HL-60 (cell line): Measurements from ENCODE around the gene PMEL.

ENCODE experiments used
- DNase-seq, 2 experiments: peaks; one replicate each; pipeline ENCODE4 v3.0.0-alpha.2; 2010 to 2020; ENCODE audit warnings: low read depth in 1 of 2, low spot score in 1 of 2
- H3K27ac ChIP-seq: fragments of 250-450 bp; sonication (Bioruptor Pico); replicated peaks from 2 replicates; pipeline ENCODE4 v1.5.1; 2020; ENCODE audit warnings: mild to moderate bottlenecking, moderate library complexity
- H3K27me3 ChIP-seq: fragments of 250-450 bp; sonication (Bioruptor Pico); 2 replicates; pipeline ENCODE4 v1.5.1; 2021; ENCODE audit warnings: mild to moderate bottlenecking, moderate library complexity; ENCODE audit not compliant: insufficient read depth, poor library complexity, severe bottlenecking
- H3K4me3 ChIP-seq: replicated peaks from 2 replicates; pipeline ENCODE4 v1.5.1; 2011; ENCODE audit warnings: mild to moderate bottlenecking, control low read depth, low read length; ENCODE audit not compliant: insufficient read depth
- GABPA ChIP-seq: IDR thresholded peaks from 2 replicates; pipeline ENCODE4 v1.6.1; 2012; ENCODE audit warnings: low read depth
- POLR2AphosphoS5 ChIP-seq: IDR thresholded peaks from 2 replicates; pipeline ENCODE4 v1.6.1; 2012; ENCODE audit warnings: low read depth
- SPI1 ChIP-seq: IDR thresholded peaks from 2 replicates; pipeline ENCODE4 v1.6.1; 2012; ENCODE audit warnings: low read depth, mild to moderate bottlenecking, borderline replicate concordance
- TF ChIP-seq, protein P1 (sequence below): IDR thresholded peaks from 2 replicates; pipeline ENCODE4 v1.6.1; 2012; ENCODE audit warnings: low read depth; ENCODE audit not compliant: insufficient replicate concordance
- TF ChIP-seq, protein P2 (sequence below): IDR thresholded peaks from one replicate; pipeline ENCODE4 v1.5.1; 2011; ENCODE audit warnings: low read length, control low read depth, inconsistent platforms; ENCODE audit not compliant: insufficient read depth

Gene PMEL

DNA sequence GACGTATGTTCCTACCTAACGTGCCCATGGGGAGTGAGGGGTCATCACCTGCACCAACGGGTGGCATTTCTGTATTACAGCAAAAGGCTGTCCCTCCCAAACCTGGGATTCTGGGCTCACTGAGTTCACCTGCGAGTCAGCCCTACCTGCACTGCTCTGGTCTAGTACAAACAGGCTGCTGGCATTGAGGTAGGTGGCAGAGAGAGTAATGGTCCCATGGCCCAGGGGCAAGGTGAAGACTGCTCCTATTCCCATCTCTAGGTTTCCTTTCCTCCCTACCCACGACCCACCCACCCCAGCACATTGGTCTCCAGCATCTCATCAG, 31.7 kb upstream of the PMEL start:
- peak overlapping the region; percentile 48 for H3K27ac ChIP-seq
- no peaks in the 10 kb centered on the region for H3K27me3 ChIP-seq
- H3K4me3 ChIP-seq, result peak overlapping the region; percentile 74
- DNase-seq, result no peak
- TF ChIP-seq POLR2AphosphoS5, result no peak

DNA sequence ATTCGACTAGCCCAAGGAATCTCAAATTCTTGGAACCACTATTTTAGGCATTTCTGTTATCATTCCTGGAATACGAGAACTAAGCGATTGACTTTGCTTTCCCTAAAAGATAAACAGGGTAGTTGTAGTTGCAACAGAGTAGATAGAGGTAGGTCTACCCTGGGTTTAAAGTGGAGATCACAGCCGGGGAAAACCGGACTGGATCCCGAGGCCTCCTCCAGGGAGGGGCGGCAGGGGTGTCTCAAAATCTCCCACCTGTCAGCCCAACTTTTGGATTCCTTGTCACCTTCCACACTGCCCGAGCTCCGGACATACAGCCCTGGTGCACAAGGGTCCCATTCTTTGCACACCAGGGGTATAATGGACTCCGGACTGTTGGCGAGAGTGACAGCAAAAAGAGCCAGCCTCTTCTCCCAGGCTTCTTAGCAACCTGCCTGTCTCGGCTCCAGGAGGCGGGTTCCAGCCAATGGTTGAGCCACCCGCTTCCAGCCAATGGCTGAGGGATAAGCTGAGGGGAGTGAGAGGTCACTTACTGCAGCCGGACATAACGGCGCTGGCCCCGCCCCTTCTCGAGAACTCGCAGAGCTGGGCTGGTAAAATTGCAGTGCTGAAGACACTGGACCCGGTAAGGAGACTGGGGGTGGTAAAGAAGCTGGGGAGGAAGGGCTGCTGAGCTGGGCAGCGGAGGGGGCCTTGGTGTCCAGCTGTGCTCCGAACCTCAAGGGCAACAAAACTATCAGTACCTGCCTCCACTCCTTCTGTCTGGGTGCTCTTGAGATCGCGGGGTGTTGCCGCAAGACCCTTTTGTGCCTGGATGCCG, 31.1 kb upstream of the PMEL start, which contains the start of gene SUOX:
Gene SUOX (plus strand): TSS at position 562 of the 820 bp plus-strand sequence. CDS start 4,946 bp downstream, outside the sequence.
- TF ChIP-seq POLR2AphosphoS5, result peak; percentile 70; the same call in 1 of the 2 replicates
- TF ChIP-seq, protein P1, sequence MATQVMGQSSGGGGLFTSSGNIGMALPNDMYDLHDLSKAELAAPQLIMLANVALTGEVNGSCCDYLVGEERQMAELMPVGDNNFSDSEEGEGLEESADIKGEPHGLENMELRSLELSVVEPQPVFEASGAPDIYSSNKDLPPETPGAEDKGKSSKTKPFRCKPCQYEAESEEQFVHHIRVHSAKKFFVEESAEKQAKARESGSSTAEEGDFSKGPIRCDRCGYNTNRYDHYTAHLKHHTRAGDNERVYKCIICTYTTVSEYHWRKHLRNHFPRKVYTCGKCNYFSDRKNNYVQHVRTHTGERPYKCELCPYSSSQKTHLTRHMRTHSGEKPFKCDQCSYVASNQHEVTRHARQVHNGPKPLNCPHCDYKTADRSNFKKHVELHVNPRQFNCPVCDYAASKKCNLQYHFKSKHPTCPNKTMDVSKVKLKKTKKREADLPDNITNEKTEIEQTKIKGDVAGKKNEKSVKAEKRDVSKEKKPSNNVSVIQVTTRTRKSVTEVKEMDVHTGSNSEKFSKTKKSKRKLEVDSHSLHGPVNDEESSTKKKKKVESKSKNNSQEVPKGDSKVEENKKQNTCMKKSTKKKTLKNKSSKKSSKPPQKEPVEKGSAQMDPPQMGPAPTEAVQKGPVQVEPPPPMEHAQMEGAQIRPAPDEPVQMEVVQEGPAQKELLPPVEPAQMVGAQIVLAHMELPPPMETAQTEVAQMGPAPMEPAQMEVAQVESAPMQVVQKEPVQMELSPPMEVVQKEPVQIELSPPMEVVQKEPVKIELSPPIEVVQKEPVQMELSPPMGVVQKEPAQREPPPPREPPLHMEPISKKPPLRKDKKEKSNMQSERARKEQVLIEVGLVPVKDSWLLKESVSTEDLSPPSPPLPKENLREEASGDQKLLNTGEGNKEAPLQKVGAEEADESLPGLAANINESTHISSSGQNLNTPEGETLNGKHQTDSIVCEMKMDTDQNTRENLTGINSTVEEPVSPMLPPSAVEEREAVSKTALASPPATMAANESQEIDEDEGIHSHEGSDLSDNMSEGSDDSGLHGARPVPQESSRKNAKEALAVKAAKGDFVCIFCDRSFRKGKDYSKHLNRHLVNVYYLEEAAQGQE, result no peak
- Histone ChIP-seq H3K27ac (peak within 1 kb of the TSS; percentile 48), H3K4me3 (peak within 1 kb of the TSS; percentile 74), H3K27me3 (no peaks in the 10 kb centered on the region)
- peak; percentile 88 to 96 for DNase-seq

DNA sequence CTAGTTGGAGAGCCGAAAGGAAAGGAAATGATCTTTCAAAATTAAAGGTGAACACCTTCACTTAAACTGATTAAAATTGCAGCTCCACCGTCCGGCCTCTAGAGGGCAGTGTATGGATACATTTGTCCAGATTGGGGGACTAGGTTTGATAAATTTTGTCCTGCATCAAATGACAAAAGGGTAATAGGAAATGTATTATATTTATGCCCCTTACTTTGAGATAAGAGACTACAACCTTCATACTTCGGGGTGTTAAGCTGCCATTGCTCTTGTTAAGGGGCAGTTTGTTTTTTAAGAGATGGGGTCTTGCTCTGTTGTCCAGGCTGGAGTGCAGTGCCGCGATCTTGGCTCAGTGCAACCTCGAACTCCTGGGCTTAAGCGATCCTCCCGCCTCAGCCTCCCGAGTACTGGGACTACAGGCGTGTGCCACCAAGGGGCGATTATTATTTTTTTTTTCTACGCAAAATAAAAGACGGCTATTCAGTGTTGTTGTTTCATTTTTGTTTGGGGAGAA, 30.4 kb upstream of the PMEL start:
- DNase-seq, result peak in 1 of 2 experiments; percentile 66
- H3K27ac ChIP-seq, result peak overlapping the region; percentile 48
- H3K4me3 ChIP-seq, result peak overlapping the region; percentile 74
- TF ChIP-seq, protein P2, sequence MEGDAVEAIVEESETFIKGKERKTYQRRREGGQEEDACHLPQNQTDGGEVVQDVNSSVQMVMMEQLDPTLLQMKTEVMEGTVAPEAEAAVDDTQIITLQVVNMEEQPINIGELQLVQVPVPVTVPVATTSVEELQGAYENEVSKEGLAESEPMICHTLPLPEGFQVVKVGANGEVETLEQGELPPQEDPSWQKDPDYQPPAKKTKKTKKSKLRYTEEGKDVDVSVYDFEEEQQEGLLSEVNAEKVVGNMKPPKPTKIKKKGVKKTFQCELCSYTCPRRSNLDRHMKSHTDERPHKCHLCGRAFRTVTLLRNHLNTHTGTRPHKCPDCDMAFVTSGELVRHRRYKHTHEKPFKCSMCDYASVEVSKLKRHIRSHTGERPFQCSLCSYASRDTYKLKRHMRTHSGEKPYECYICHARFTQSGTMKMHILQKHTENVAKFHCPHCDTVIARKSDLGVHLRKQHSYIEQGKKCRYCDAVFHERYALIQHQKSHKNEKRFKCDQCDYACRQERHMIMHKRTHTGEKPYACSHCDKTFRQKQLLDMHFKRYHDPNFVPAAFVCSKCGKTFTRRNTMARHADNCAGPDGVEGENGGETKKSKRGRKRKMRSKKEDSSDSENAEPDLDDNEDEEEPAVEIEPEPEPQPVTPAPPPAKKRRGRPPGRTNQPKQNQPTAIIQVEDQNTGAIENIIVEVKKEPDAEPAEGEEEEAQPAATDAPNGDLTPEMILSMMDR, result peak; percentile 70
- TF ChIP-seq SPI1, result no peak
- no peak for TF ChIP-seq GABPA
- H3K27me3 ChIP-seq, result no peaks in the 10 kb centered on the region

DNA sequence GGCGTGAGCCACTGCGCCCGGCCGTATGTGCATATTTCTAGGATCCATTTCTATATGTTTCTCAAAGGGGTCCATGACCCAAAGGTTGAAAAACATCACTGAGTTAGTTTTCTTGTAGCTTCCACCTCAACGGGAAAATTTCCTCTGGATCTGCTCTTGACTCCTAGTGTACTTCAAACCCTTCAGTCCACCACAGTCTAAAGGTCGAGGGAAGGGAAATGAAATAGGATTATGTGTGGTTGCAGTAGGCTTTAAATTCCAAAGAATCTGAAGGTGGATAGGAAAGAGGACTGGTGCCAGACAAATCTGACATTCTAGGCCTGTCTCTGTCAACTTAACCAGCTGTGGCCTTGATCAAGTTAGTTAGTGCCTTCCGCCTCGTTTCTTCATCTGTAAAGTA, 29.5 kb upstream of the PMEL start:
- H3K27me3 ChIP-seq, result no peaks in the 10 kb centered on the region
- no peak for DNase-seq
- TF ChIP-seq, protein P1, result no peak
- no peak for TF ChIP-seq GABPA
- TF ChIP-seq POLR2AphosphoS5, result no peak
- TF ChIP-seq SPI1, result no peak
- TF ChIP-seq, protein P2, result no peak
- H3K27ac ChIP-seq, result no peak overlapping the region
- no peak overlapping the region for H3K4me3 ChIP-seq
